Keratinocyte (primary cell): ENCODE measurements around the gene HLA-E. TPM values are rescaled to one million over a fixed set of nuclear protein-coding genes. Genes with fewer than 3 reads are reported as not detected.

ENCODE experiments used
- DNase-seq: peaks from one replicate; pipeline ENCODE4 v3.0.0-alpha.2; 2011; ENCODE audit warnings: low read depth, missing footprints, low spot score
- FAIRE-seq: peaks from 2 replicates; lab custom pipeline; 2011; peaks lifted over from hg19 to GRCh38; lab: Jason Lieb, UNC
- H2AFZ ChIP-seq: 2 replicates; pipeline ENCODE4 v1.6.0; 2012; ENCODE audit warnings: low read length, control low read depth, inconsistent platforms; ENCODE audit not compliant: control insufficient read depth
- H3K27ac ChIP-seq: 2 replicates; pipeline ENCODE4 v1.5.1; 2011; ENCODE audit warnings: low read length; ENCODE audit not compliant: control insufficient read depth, insufficient read depth
- H3K27me3 ChIP-seq: 3 replicates; pipeline ENCODE4 v1.6.0; 2011; ENCODE audit warnings: low read length; ENCODE audit not compliant: control insufficient read depth, insufficient read depth; ENCODE audit errors: extremely low read depth
- H3K36me3 ChIP-seq, 2 experiments: 2 replicates in 1 of 2; 3 replicates in 1 of 2; pipeline ENCODE4 v1.5.1; 2011; ENCODE audit warnings: low read length in 2 of 2, mild to moderate bottlenecking in 1 of 2; ENCODE audit not compliant: control insufficient read depth in 2 of 2, insufficient read depth in 2 of 2; ENCODE audit errors: extremely low read depth in 1 of 2
- H3K4me1 ChIP-seq: 3 replicates; pipeline ENCODE4 v1.5.1; 2011; ENCODE audit warnings: low read length; ENCODE audit not compliant: control insufficient read depth, insufficient read depth; ENCODE audit errors: extremely low read depth
- H3K4me2 ChIP-seq: 3 replicates; pipeline ENCODE4 v1.6.0; 2011; ENCODE audit warnings: low read depth, low read length; ENCODE audit not compliant: control insufficient read depth, insufficient read depth; ENCODE audit errors: extremely low read depth
- H3K4me3 ChIP-seq, 3 experiments: fragments of 200-600 bp in 1 of 3; sonication (generic) in 1 of 3; 2 replicates in 2 of 3; 3 replicates in 1 of 3; pipeline ENCODE4 v1.5.1; 2011 to 2016; ENCODE audit warnings: low read length in 3 of 3, mild to moderate bottlenecking in 3 of 3, control low read depth in 2 of 3, inconsistent platforms in 1 of 3, low read depth in 1 of 3, mixed read lengths in 1 of 3, mixed run types in 1 of 3, moderate library complexity in 1 of 3; ENCODE audit not compliant: control insufficient read depth in 2 of 3, insufficient read depth in 2 of 3; ENCODE audit errors: extremely low read depth in 1 of 3
- H3K79me2 ChIP-seq: 2 replicates; pipeline ENCODE4 v1.6.0; 2012; ENCODE audit warnings: low read length; ENCODE audit not compliant: control insufficient read depth, insufficient read depth
- H3K9ac ChIP-seq: 3 replicates; pipeline ENCODE4 v1.6.0; 2011; ENCODE audit warnings: low read length; ENCODE audit not compliant: control insufficient read depth, insufficient read depth; ENCODE audit errors: extremely low read depth
- H3K9me1 ChIP-seq: 3 replicates; pipeline ENCODE4 v1.6.0; 2011; ENCODE audit warnings: low read length; ENCODE audit not compliant: control insufficient read depth, insufficient read depth; ENCODE audit errors: extremely low read depth
- H3K9me3 ChIP-seq: 2 replicates; pipeline ENCODE4 v1.5.1; 2012; ENCODE audit warnings: low read depth, low read length; ENCODE audit not compliant: control insufficient read depth
- H4K20me1 ChIP-seq: 3 replicates; pipeline ENCODE4 v1.6.0; 2011; ENCODE audit warnings: low read length; ENCODE audit not compliant: control insufficient read depth, insufficient read depth; ENCODE audit errors: extremely low read depth
- EZH2 ChIP-seq: IDR thresholded peaks from one replicate; pipeline ENCODE4 v1.6.1; 2012; ENCODE audit warnings: inconsistent platforms, mild to moderate bottlenecking, low read length, moderate library complexity
- dilution Hi-C: fragments of 300-500 bp; cut with MboI; formaldehyde crosslinking; loops from one replicate; pipeline ENCODE4 v1.7.0; 2020; ENCODE audit warnings: low sequenced_read_pairs; ENCODE audit not compliant: extremely low pct_ligation_motif_present
- polyA plus RNA-seq, 5 experiments: library from polyadenylated mRNA; depleted of rRNA in 3 of 5; stranded (reverse) in 3 of 5; stranded (forward) in 1 of 5; unstranded in 1 of 5; fragments of >200 nt; gene quantifications; 1 replicate in 1 of 5; 2 replicates in 3 of 5; 3 replicates in 1 of 5; pipeline versions ENCODE4 v1.2.1 to v1.2.3, GENCODE V29; 2011 to 2012; ENCODE audit warnings: missing spikeins in 2 of 5, low read depth in 1 of 5, low replicate concordance in 1 of 5
- TF ChIP-seq, protein P1 (sequence below), 3 experiments: IDR thresholded peaks in 1 of 3; conservative IDR thresholded peaks in 1 of 3; optimal IDR thresholded peaks in 1 of 3; 2 replicates in 2 of 3; 3 replicates in 1 of 3; pipeline versions ENCODE3 to v1.5.1; 2011; ENCODE audit warnings: low read length in 3 of 3, mild to moderate bottlenecking in 3 of 3, moderate library complexity in 2 of 3, control low read depth in 1 of 3, inconsistent platforms in 1 of 3; ENCODE audit not compliant: insufficient read depth in 2 of 3; ENCODE audit errors: extremely low read depth in 1 of 3

Gene HLA-E
- polyA plus RNA-seq, 1 donor (not counting 4 experiments of a cell fraction or from before 2014, with no cell fraction given): 108 TPM

DNA sequence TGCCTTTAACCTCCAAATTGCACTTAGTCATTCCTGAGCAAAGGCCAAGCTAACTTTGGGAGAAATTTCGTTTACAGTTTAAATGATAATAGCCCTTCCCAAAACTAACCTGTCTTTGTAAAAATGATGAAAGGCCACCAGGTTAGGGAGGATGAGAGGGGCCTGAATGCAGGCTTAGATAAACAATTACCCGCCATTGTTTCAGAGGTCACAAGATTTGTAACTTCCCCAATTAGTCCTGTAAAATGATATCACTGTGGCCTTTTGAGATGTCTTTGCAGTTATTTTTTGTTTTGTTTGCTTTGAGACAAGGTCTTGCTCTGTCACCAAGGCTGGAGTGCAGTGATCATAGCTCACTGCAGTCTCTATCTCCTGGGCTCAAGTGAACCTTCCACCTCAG is 40.7 kb downstream of the HLA-E start:
- no peak for TF ChIP-seq EZH2

DNA sequence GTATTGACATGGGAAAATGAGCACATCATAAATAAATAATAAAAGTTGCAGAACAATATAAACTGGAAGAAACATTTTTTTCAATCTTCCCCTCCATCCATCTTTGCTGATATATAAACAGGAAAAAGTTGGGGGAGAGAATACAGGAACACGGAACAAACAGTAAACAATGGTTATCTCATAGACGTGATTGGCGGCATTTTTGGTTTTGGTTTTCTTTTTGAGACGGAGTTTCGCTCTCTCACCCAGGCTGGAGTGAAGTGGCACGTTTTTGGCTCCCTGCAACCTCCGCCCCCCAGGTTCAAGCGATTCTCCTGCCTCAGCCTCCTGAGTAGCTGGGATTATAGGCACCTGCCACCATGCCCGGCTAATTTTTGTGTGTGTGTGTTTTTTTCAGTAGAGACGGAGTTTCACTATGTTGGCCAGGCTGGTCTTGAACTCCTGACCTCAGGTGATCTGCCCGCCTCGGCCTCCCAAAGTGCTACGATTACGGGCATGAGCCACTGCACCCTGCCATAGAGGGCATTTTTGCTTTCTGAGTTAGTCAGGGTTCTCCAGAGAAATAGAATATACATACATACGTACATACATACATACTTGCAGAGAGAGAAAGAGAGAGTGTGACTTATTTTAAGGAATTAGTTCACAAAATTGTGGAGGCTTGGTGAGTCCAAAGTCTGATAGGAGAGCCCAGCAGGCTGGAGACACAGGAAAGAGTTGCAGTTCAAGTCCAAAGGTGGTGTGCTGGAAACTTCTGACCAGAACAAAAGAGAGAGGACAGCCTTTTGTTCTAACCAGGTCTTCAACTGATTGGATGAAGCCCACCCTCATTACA is 44.4 kb downstream of the HLA-E start:
- DNase-seq (no peak), FAIRE-seq (no peak)
- Histone ChIP-seq H4K20me1 (no peaks in the 10 kb centered on the region), H3K9me3 (no peaks in the 10 kb centered on the region), H2AFZ (no peak overlapping the region), H3K4me3 (no peak overlapping the region), H3K9ac (no peak overlapping the region), H3K4me2 (no peak overlapping the region), H3K79me2 (no peaks in the 10 kb centered on the region), H3K4me1 (no peaks in the 10 kb centered on the region), H3K27ac (no peak overlapping the region), H3K36me3 (no peaks in the 10 kb centered on the region), H3K9me1 (no peaks in the 10 kb centered on the region), H3K27me3 (no peaks in the 10 kb centered on the region)
- dilution Hi-C loops: no loop called here
- TF ChIP-seq EZH2: no peak
- TF ChIP-seq, protein P1, sequence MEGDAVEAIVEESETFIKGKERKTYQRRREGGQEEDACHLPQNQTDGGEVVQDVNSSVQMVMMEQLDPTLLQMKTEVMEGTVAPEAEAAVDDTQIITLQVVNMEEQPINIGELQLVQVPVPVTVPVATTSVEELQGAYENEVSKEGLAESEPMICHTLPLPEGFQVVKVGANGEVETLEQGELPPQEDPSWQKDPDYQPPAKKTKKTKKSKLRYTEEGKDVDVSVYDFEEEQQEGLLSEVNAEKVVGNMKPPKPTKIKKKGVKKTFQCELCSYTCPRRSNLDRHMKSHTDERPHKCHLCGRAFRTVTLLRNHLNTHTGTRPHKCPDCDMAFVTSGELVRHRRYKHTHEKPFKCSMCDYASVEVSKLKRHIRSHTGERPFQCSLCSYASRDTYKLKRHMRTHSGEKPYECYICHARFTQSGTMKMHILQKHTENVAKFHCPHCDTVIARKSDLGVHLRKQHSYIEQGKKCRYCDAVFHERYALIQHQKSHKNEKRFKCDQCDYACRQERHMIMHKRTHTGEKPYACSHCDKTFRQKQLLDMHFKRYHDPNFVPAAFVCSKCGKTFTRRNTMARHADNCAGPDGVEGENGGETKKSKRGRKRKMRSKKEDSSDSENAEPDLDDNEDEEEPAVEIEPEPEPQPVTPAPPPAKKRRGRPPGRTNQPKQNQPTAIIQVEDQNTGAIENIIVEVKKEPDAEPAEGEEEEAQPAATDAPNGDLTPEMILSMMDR (optimal IDR thresholded peaks at IDR 0.05 in 1 of 3, IDR thresholded peaks at IDR 0.05 in 1 of 3, conservative IDR thresholded peaks at IDR 0.05 in 1 of 3; ENCODE audit: extremely low read depth in 1 of 3, insufficient read depth in 2 of 3, low read length in 3 of 3): no peak

More for the DNA sequence above, 40.7 kb downstream of the HLA-E start:
- no peak overlapping the region for H2AFZ ChIP-seq
- H3K9me1 ChIP-seq: no peaks in the 10 kb centered on the region
- no peak overlapping the region for H3K27ac ChIP-seq
- no peak overlapping the region for H3K4me2 ChIP-seq
- dilution Hi-C loops: no loop called here
- H3K9ac ChIP-seq: no peak overlapping the region
- peaks cover 5% of the 10 kb centered on the region for H3K4me1 ChIP-seq
- H3K27me3 ChIP-seq: no peaks in the 10 kb centered on the region
- no peaks in the 10 kb centered on the region for H3K79me2 ChIP-seq
- DNase-seq: no peak
- H4K20me1 ChIP-seq: no peaks in the 10 kb centered on the region
- no peaks in the 10 kb centered on the region for H3K36me3 ChIP-seq
- H3K9me3 ChIP-seq: no peaks in the 10 kb centered on the region
- no peak for FAIRE-seq
- H3K4me3 ChIP-seq: no peak overlapping the region
